ENCODE measurements around the gene RUNX1. TPM values are rescaled to one million over a fixed set of nuclear protein-coding genes. Genes with fewer than 3 reads are reported as not detected.

RUNX1 gene
- total and polyA plus RNA-seq, 10 of the 15 experiments (the other 5 are each of a cell fraction or from before 2014, with no cell fraction given): 0.90 to 15.2 (median 4.1) TPM

GRCh38 chr21:34938089-34938764 lies 110.9 kb downstream of the RUNX1 start:
- no peak overlapping the region for H3K4me2 ChIP-seq (ENCODE audit: control insufficient read depth, insufficient read depth)
- no peak overlapping the region for H3K9ac ChIP-seq (ENCODE audit: control insufficient read depth, insufficient read depth, low read length)
- no peaks in the 10 kb centered on the region for H4K20me1 ChIP-seq (ENCODE audit: control insufficient read depth, insufficient read depth)
- no peaks in the 10 kb centered on the region for H3K9me3 ChIP-seq (replicated peaks; ENCODE audit: control insufficient read depth, insufficient read depth, low read length)
- BruUV-seq (replicated peaks): no TSS peak
- H2AFZ ChIP-seq (ENCODE audit: control insufficient read depth, low read depth, low read length): no peak overlapping the region
- ATAC-seq (no peak), FAIRE-seq (no peak), DNase-seq (ENCODE audit: low read depth, low spot score) (no peak)
- H3K27ac ChIP-seq (ENCODE audit: control insufficient read depth, insufficient read depth): no peak overlapping the region
- CTCF ChIA-PET: no interaction called here
- no peaks in the 10 kb centered on the region for H3K79me2 ChIP-seq (ENCODE audit: control insufficient read depth, insufficient read depth, low read length)
- WGBS (ENCODE audit: insufficient coverage, insufficient replicate concordance, low lambda C conversion rate, missing lambda C conversion rate): 15% methylated on average over 2 of the region's 2 CpGs
- H3K27me3 ChIP-seq (replicated peaks in 1 of 2; ENCODE audit: control insufficient read depth in 2 of 2, insufficient read depth in 2 of 2, low read length in 1 of 2): 0 out of 4 replicates have a peak, but pooled peaks cover 0 to 8% of the 10 kb centered on the region in 2 experiments
- no peak overlapping the region for H3K4me3 ChIP-seq
- RAD21 ChIA-PET (ENCODE audit: unreplicated experiment): no interaction called here
- TF ChIP-seq ZNF274 (IDR thresholded peaks at IDR 0.05; ENCODE audit: insufficient read depth, insufficient read length) (no peak), MXI1 (IDR thresholded peaks at IDR 0.05; ENCODE audit: low read depth, low read length) (no peak), NFYA (IDR thresholded peaks at IDR 0.05; ENCODE audit: borderline replicate concordance, low read depth, low read length) (no peak), POLR2A (IDR thresholded peaks at IDR 0.05; ENCODE audit: low read depth, low read length) (no peak), CEBPZ (IDR thresholded peaks at IDR 0.05; ENCODE audit: low read depth, low read length) (no peak), ZZZ3 (IDR thresholded peaks at IDR 0.05; ENCODE audit: control insufficient read depth, insufficient read length, low read depth) (no peak), MAX (IDR thresholded peaks at IDR 0.05; ENCODE audit: low read depth, low read length) (no peak), KAT2A (conservative IDR thresholded peaks at IDR 0.05; ENCODE audit: control insufficient read depth, low read depth, low read length) (no peak), DPF2 (IDR thresholded peaks at IDR 0.05) (no peak), NFYB (IDR thresholded peaks at IDR 0.05; ENCODE audit: insufficient read depth, low read depth, low read length) (no peak), TCF12 (IDR thresholded peaks at IDR 0.05; ENCODE audit: low read depth, low read length) (no peak), SUPT20H (IDR thresholded peaks at IDR 0.05; ENCODE audit: borderline replicate concordance, control insufficient read depth, low read depth, low read length) (no peak), BCL11A (IDR thresholded peaks at IDR 0.05; ENCODE audit: low read depth, low read length) (no peak), HDAC6 (IDR thresholded peaks at IDR 0.05; ENCODE audit: unreplicated experiment) (no peak), ZNF384 (IDR thresholded peaks at IDR 0.05; ENCODE audit: borderline replicate concordance, low read depth, low read length) (no peak), ZNF207 (IDR thresholded peaks at IDR 0.05; ENCODE audit: borderline replicate concordance) (no peak), RB1 (IDR thresholded peaks at IDR 0.05; ENCODE audit: borderline replicate concordance) (no peak)
- in situ Hi-C loops (cut with MboI): no loop called here
- intact Hi-C loops (cut with micrococcal nuclease; ENCODE audit: unreplicated experiment): no loop called here
- H3K4me1 ChIP-seq (ENCODE audit: control insufficient read depth, insufficient read depth, low read length): peaks cover 9% of the 10 kb centered on the region
- SMC1A ChIA-PET (ENCODE audit: uncharacterized antibody, unreplicated experiment): no interaction called here
- H3K36me3 ChIP-seq (ENCODE audit: control insufficient read depth in 2 of 2, insufficient read depth in 2 of 2, low read length in 1 of 2): no peaks in the 10 kb centered on the region
- POLR2A ChIA-PET: interaction anchor here (0.7 kb wide), 1 partner anchor 60 kb away, joined by 3 read pairs; no protein-coding TSS in a partner anchor

All from GM12878 (cell line).